Vagina (tissue), 2 donors: Measurements from ENCODE around the gene RABL3.

Source experiments
- POLR2A ChIP-seq, 2 donors: fragments of 450-650 bp; IDR thresholded peaks; one replicate each; pipeline ENCODE4 v1.6.1; 2017; ENCODE audit warnings: antibody characterized with exemption in 2 of 2, mild to moderate bottlenecking in 2 of 2, moderate library complexity in 2 of 2
- TF ChIP-seq, protein P1 (sequence below), 3 experiments: fragments of 450-650 bp in 2 of 3; fragments of 200-600 bp in 1 of 3; sonication (generic) in 1 of 3; IDR thresholded peaks; one replicate each; pipeline ENCODE4 v1.5.1; 2017 to 2019; ENCODE audit warnings: antibody characterized with exemption in 3 of 3, mild to moderate bottlenecking in 2 of 3, moderate library complexity in 2 of 3

- TF ChIP-seq, protein P1, sequence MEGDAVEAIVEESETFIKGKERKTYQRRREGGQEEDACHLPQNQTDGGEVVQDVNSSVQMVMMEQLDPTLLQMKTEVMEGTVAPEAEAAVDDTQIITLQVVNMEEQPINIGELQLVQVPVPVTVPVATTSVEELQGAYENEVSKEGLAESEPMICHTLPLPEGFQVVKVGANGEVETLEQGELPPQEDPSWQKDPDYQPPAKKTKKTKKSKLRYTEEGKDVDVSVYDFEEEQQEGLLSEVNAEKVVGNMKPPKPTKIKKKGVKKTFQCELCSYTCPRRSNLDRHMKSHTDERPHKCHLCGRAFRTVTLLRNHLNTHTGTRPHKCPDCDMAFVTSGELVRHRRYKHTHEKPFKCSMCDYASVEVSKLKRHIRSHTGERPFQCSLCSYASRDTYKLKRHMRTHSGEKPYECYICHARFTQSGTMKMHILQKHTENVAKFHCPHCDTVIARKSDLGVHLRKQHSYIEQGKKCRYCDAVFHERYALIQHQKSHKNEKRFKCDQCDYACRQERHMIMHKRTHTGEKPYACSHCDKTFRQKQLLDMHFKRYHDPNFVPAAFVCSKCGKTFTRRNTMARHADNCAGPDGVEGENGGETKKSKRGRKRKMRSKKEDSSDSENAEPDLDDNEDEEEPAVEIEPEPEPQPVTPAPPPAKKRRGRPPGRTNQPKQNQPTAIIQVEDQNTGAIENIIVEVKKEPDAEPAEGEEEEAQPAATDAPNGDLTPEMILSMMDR (IDR thresholded peaks at IDR 0.05), result no peak
- TF ChIP-seq POLR2A (IDR thresholded peaks at IDR 0.05), result no peak
Measured at GRCh38 chr3:120752230-120752629, 9.9 kb upstream of the RABL3 start.
